Epithelial cell of proximal tubule (primary cell): ENCODE measurements around the gene SEC24C. TPM values are rescaled to one million over a fixed set of nuclear protein-coding genes. Genes with fewer than 3 reads are reported as not detected.
"Not testable (repeated sequence)": the region's sequence is repeated elsewhere in the genome, so short reads cannot be mapped to it uniquely, and the experiment has no call there.

Experiments used
- DNase-seq: peaks from one replicate; pipeline ENCODE4 v3.0.0-alpha.2; 2011; ENCODE audit warnings: low read depth
- H3K4me3 ChIP-seq: 2 replicates; pipeline ENCODE4 v1.5.1; 2011; ENCODE audit warnings: low read depth, mild to moderate bottlenecking, low read length
- CTCF ChIP-seq: conservative IDR thresholded peaks from 2 replicates; pipeline ENCODE4 v1.5.1; 2012; ENCODE audit warnings: low read depth, mild to moderate bottlenecking, low read length
- total RNA-seq: library from RNA; depleted of rRNA; stranded (reverse); fragments of >200 nt; gene quantifications from 2 replicates; pipeline ENCODE4 v1.2.3, GENCODE V29; 2015

The SEC24C gene
- total RNA-seq, 1 donor from 2014 or later = 54.3 TPM

GRCh38 chr10:73732931-73733623 lies 11.1 kb upstream of the SEC24C start:
- no peak for TF ChIP-seq CTCF
- DNase-seq = no peak
- H3K4me3 ChIP-seq = no peak overlapping the region

- DNase-seq = no peak
- H3K4me3 ChIP-seq = no peak overlapping the region
- no peak for TF ChIP-seq CTCF
Measured at GRCh38 chr10:73734028-73734720, 10.0 kb upstream of the SEC24C start.

- DNase-seq = no peak
- no peak for TF ChIP-seq CTCF
- H3K4me3 ChIP-seq = no peak overlapping the region
Measured at GRCh38 chr10:73734796-73735305, 9.3 kb upstream of the SEC24C start.

GRCh38 chr10:73740501-73741254 lies 3.5 kb upstream of the SEC24C start:
- DNase-seq, H3K4me3 ChIP-seq: not testable (repeated sequence)

GRCh38 chr10:73742454-73742734 lies 1.8 kb upstream of the SEC24C start:
- TF ChIP-seq CTCF = no peak
- DNase-seq = no peak
- H3K4me3 ChIP-seq = no peak overlapping the region

- peak overlapping the region; percentile 71 for H3K4me3 ChIP-seq
- no peak for TF ChIP-seq CTCF
- DNase-seq = no peak
Measured at GRCh38 chr10:73743327-73743904, 756 bp upstream of the SEC24C start.

- H3K4me3 ChIP-seq = peak overlapping the region; percentile 71
- no peak for TF ChIP-seq CTCF
- DNase-seq = no peak
Measured at GRCh38 chr10:73744664-73744975, 448 bp downstream of the SEC24C start.
